ENCODE results near the gene APCDD1.
"Not testable (repeated sequence)": the region's sequence is repeated elsewhere in the genome, so short reads cannot be mapped to it uniquely, and the experiment has no call there.

DNA sequence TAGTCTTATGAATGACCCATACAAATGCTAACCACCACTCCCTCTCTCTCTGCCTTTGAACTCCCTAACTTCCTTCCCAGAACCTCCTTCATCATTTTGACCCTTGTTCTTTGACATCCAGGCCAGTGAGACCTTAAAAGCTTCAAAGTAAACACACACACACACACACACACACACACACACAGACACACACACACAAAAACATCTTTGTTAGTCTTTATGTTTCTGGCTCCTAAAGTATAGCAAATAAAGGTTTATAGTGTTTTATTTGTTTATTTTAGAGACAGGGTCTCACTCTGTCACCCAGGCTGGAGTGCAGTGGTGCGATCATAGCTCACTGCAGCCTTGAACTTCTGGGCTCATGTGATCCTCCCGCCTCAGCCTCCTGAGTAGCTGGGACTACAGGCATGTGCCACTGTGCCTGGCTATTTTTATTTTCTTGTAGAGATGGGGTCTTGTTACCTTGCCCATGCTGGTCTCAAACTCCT is 9.8 kb downstream of the APCDD1 start:
- TF ChIP-seq, protein P1, sequence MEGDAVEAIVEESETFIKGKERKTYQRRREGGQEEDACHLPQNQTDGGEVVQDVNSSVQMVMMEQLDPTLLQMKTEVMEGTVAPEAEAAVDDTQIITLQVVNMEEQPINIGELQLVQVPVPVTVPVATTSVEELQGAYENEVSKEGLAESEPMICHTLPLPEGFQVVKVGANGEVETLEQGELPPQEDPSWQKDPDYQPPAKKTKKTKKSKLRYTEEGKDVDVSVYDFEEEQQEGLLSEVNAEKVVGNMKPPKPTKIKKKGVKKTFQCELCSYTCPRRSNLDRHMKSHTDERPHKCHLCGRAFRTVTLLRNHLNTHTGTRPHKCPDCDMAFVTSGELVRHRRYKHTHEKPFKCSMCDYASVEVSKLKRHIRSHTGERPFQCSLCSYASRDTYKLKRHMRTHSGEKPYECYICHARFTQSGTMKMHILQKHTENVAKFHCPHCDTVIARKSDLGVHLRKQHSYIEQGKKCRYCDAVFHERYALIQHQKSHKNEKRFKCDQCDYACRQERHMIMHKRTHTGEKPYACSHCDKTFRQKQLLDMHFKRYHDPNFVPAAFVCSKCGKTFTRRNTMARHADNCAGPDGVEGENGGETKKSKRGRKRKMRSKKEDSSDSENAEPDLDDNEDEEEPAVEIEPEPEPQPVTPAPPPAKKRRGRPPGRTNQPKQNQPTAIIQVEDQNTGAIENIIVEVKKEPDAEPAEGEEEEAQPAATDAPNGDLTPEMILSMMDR (IDR thresholded peaks at IDR 0.05; ENCODE audit: borderline replicate concordance, extremely low read depth, low read length, poor library complexity, severe bottlenecking), result not testable (repeated sequence)
- not testable (repeated sequence) for TF ChIP-seq EZH2 (IDR thresholded peaks at IDR 0.05; ENCODE audit: borderline replicate concordance, low read depth, low read length, severe bottlenecking)
